HG03045 (cell line): ENCODE results near the gene KLHL29.

Experiments
- ATAC-seq: cut with Tn5 transposase; IDR thresholded peaks from one replicate; pipeline ENCODE4 v1.9.1; 2021; ENCODE audit warnings: mild to moderate bottlenecking, moderate library complexity; ENCODE audit not compliant: unreplicated experiment

KLHL29 gene

DNA sequence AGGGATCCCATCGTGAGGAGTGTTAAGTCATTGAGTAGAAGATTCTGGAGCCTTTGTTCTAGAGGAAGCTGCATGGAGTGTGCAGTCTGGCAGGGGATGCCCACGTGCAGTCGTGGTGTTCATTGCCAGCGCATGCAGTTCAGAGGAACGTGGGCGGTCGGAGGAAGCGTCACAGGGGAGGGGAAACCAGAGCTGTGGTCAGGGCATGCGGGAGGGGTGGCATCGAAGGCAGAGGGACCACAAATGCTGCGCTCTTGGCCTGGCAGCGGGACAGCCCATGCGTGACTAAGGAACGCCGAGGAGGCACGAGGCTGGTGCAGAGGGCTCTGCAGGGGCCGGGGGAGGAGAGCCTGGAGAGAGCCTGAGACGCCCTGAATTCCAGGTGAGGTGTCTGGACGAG is 141.1 kb downstream of the KLHL29 start:
- no peak for ATAC-seq

DNA sequence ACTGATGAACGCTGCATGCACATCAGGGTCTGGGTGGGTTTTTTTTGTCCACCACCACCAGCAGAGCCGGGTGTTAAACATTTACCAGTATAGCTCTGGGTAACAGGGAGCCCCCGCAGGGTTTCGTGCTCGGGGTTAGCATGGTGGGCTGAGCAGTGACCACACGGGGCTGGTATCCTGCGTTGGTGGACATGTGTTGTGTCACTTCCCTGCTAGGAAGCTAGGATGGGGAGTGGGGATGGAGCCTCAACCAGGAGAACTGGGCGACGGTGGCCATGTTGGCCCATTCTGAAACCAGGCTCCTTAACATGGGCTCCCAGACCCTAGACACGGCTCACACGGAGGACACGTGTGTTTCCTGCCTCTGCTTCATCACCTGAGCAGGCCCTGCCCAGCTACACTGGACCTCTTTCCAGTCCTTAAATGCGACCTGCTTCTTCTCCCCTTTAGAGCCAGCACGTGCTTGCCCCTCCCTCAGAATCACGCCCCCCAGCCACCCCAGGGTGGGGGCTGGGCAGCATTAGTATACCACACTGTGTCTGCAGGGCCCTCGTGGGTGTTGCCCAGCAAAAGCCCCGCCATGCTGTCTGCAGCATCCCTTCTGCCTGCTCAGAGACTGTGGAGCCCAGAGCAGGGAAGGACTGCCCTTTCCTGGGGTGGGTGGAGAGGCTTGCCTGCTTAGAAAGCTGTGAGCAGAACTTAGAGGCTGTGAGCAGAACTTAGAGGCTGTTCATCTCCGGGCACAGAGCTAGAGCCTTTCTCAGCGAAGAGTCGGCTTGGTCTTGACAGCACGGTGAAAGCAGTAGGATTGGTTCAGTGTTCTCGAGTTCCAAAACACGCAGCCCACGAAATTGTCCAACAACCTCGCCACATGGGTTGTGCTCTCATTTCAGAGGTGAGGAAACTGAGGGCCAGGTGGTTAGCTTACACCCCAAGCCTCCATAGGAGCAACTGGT is 142.1 kb downstream of the KLHL29 start:
- ATAC-seq = no peak

DNA sequence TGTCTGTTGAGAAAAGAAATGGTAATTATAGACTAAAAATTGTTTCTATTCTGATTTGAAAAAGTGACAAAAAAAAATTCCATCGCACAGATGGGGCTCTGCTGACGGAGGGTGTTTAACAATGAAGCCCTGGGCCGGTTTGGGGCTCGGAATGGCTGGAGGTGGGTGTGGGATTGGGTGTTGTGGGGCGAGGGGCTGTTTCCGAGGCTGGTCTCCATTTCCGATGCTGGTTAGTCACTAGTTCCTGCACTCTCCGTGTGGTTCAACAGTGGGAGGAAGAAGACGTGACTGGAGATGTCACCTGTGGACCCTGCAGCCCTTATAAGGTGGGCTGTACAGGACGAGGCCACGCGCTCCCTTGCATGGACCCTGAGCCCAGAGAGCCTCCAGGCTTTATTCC is 143.2 kb downstream of the KLHL29 start:
- no peak for ATAC-seq

GRCh38 chr2:23528690-23529089 is 143.7 kb downstream of the KLHL29 start:
- ATAC-seq = no peak

GRCh38 chr2:23529659-23530058 is 144.7 kb downstream of the KLHL29 start:
- ATAC-seq = no peak

GRCh38 chr2:23530206-23530908 is 145.4 kb downstream of the KLHL29 start:
- ATAC-seq = no peak

DNA sequence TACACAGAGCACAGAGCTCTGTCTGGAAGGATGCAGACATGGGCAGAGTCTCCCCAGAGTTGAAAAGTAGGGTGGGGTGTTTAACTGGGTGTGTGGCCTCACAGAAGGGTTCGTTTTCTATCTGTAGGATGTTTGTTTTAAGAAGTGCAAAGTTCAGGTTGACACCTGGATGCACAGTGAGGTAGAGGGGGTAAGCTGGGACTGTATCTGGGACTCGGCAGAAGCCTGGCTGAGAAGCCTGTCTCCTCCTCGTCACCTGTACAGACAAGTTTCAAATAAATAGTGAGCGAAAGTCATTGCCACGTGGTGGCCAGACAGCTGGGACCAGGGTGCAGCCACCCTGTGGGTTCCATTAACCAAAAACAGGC is 145.9 kb downstream of the KLHL29 start:
- ATAC-seq = no peak

DNA sequence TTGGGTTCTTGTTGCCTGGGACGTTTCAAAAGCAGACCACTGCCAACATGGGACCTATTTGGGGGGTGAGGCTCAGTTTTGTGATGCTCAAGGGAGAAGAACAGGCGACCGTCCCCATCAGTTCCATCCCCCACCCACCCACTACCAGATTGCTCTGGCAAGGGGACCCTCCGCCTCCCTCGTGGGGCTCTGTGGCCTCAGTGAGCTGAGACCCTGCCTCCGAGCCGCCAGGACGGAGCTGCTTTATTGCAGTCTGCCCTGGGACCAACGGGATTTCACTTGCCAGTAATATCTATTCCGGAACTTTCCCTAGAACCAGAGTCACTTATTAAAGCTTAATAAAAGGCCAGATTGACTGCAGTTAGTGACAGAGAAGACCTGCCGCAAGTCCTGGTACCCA is 146.3 kb downstream of the KLHL29 start:
- no peak for ATAC-seq

GRCh38 chr2:23531881-23532280 is 146.9 kb downstream of the KLHL29 start:
- ATAC-seq = no peak

DNA sequence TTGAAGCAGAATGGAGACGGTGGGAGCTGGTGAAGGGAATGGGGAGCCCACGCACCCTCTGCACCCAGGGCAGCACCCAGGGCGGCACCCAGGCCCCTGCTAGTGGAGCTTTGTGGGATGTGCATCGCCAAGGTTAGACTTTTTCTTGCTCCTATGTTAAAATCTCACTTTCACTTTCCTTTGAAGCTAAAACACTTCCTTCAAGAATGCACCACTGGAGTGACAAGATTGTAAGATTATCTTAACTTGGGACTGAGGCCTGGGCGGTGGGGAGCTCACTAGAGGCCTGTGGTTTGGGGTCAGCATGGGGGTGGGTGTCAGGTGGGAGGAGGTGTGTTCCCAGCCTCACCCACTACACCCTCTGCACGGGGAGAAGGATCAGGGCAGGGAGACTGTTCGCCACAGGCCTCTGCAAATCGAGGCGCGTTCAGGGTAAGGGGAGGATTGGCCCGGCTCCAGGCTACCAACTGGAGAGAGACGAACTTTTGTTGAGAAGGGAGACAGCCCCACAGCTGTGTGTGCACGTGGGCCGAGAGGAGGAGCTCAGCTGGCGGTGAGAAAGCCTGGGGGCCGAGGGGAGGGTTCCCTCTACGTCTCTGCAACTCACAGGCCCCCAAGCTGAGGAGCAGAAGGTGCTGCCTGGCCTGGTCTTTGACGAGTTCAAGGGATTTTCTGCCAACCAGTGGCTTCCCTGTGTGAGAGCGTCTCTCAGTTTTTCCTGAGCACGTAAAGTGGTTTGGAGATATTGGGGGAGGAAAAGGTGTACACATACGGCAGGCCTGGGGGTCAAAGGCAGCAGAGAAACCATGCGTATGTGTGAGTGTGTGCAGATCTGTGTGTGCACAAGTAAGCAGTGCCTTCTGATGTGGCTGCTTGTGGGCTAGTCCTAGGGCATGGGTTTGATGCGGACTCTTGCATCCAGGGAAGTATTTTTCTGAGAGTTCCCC is 147.7 kb downstream of the KLHL29 start:
- ATAC-seq = no peak

DNA sequence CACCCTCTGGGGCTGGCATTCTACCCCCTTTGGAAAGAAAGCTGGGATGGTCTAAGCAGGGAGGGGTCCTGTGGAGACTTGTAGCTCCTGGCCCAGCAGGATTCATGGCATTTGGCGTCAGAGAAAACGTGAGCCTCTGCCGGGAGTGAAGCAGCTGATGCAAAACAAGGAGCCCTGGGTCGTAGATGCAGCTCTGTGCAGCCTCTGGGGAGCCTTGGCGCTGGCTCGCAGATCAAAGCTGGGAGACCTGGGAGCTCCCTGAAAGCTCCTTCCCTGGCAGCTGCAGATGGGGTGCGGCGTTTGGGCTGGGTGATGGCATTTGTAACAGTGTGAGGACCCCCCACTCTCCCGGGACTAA is 148.3 kb downstream of the KLHL29 start:
- ATAC-seq = no peak

- ATAC-seq = no peak
Measured at GRCh38 chr2:23534771-23535170, 149.8 kb downstream of the KLHL29 start.

DNA sequence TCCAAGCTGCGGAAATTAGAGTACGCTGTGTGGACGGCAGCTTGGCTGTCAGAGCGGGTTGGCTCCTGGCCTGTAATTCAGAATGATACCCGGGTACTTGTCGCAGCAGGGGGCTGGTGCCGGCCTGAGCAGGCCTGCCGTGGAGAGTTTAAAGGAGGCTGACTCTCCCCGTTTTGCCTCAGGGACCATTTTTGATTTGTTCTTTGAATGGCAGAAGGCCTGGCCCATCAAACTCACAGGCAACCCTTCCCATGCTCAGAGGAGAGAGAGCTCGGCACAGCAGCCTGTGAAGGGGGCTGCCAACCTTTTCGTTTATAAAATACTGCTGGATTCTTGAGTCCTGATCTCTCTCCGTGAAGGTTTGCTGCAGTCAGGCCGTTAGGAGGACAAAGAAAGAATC is 151.3 kb downstream of the KLHL29 start:
- no peak for ATAC-seq

- ATAC-seq = no peak
Measured at GRCh38 chr2:23537991-23538390, 153.0 kb downstream of the KLHL29 start.

- no peak for ATAC-seq
Measured at GRCh38 chr2:23538566-23538965, 153.6 kb downstream of the KLHL29 start.

GRCh38 chr2:23540804-23541360 is 155.9 kb downstream of the KLHL29 start:
- ATAC-seq = no peak

DNA sequence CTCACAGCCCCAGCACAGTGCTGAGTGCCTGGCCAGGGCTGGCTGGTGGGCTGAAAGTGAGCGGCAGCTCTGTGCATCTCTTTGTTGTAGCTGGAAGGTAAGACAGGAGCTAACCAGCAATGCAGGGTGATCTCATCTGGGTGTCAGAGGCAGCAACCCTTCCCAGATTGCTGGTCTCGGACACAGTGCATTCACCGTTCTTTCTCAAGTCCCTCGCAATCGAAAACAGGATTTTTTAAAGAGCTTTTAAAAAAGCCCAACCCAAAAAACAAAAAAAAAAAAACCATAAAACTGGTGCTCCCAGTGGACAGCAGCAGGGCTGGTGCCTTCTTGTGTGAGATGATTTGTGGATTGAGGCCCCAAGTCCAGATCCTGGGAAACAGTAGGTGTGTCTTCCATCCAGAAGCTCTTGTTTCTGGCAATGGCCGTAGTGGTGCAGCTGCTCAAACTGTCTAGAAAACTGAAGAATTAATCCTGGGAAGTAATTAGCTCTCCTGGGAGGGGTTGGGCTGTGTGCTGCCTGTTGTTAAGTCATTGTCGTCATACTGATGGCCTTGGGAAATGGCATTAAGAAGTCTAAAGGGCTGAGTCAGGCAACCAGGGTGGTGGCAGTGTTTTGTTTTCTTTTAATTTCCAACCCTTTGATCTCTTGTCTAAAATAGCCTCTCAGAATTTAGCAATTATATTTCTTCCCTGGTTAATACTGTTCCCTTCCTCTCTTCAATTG is 156.7 kb downstream of the KLHL29 start:
- ATAC-seq = no peak

DNA sequence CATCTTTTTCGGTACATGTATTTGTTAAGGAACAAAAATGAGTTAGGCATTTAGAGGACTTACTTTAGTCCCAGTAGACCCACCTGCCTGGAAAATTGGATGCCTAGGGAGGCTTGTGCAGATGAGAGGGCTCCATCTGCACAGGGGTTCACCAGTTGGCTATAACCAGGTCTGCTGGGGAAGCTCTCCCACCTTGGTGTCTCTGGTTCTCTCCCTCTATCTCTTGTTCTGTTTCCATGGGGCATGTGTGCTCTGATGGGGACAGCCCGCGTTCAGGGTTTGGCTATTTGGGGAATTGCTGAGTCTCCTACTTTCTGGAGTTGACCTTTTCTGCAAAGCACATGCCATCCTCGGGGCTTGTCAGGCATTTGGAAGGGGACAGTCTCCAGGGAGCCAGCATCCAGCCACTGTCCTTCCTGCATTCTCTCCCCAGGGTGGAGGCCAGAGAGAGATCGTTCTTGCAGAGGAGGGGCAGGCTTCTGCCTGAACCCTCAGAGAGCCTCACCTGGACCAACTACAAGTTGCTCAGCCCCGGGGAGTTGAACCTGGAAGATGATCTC is 157.3 kb downstream of the KLHL29 start:
- no peak for ATAC-seq

- no peak for ATAC-seq
Measured at GRCh38 chr2:23543302-23543701, 158.3 kb downstream of the KLHL29 start.

- ATAC-seq = no peak
Measured at GRCh38 chr2:23543728-23544127, 158.7 kb downstream of the KLHL29 start.
